ENCODE data around the gene NUP58. TPM values are rescaled to one million over a fixed set of nuclear protein-coding genes. Genes with fewer than 3 reads are reported as not detected.

NUP58 gene
- total and polyA plus RNA-seq, 9 of the 15 experiments (the other 6 are each of a cell fraction or from before 2014, with no cell fraction given) = 12.5 to 98.0 (median 42.6) TPM

- TF ChIP-seq ZNF318 (IDR thresholded peaks at IDR 0.05; ENCODE audit: borderline replicate concordance in 1 of 2, low read depth in 1 of 2) = no peak
- no peak for TF ChIP-seq NFE2L1 (tag; IDR thresholded peaks at IDR 0.05; ENCODE audit: borderline replicate concordance, low read depth)
- no peak for TF ChIP-seq ZNF124 (CRISPR knock-in tag; IDR thresholded peaks at IDR 0.05)
- TF ChIP-seq ZNF384 (IDR thresholded peaks at IDR 0.05; ENCODE audit: low read depth, low read length) = no peak
- TF ChIP-seq ZNF347 (CRISPR knock-in tag; IDR thresholded peaks at IDR 0.05; ENCODE audit: low read depth) = no peak
- TF ChIP-seq, protein P1, sequence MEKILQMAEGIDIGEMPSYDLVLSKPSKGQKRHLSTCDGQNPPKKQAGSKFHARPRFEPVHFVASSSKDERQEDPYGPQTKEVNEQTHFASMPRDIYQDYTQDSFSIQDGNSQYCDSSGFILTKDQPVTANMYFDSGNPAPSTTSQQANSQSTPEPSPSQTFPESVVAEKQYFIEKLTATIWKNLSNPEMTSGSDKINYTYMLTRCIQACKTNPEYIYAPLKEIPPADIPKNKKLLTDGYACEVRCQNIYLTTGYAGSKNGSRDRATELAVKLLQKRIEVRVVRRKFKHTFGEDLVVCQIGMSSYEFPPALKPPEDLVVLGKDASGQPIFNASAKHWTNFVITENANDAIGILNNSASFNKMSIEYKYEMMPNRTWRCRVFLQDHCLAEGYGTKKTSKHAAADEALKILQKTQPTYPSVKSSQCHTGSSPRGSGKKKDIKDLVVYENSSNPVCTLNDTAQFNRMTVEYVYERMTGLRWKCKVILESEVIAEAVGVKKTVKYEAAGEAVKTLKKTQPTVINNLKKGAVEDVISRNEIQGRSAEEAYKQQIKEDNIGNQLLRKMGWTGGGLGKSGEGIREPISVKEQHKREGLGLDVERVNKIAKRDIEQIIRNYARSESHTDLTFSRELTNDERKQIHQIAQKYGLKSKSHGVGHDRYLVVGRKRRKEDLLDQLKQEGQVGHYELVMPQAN (IDR thresholded peaks at IDR 0.05; ENCODE audit: borderline replicate concordance) = peak; percentile 17; the same call in 1 of the 2 replicates
- no peak for TF ChIP-seq ZNF121 (CRISPR knock-in tag; conservative IDR thresholded peaks at IDR 0.05)
- TF ChIP-seq, protein P2, sequence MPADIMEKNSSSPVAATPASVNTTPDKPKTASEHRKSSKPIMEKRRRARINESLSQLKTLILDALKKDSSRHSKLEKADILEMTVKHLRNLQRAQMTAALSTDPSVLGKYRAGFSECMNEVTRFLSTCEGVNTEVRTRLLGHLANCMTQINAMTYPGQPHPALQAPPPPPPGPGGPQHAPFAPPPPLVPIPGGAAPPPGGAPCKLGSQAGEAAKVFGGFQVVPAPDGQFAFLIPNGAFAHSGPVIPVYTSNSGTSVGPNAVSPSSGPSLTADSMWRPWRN (IDR thresholded peaks at IDR 0.05; ENCODE audit: low read depth) = peak; percentile 82
- TF ChIP-seq GATA2 (CRISPR knock-in tag; IDR thresholded peaks at IDR 0.05) = no peak
- TF ChIP-seq PYGO2 (tag; IDR thresholded peaks at IDR 0.05) = no peak
- TF ChIP-seq CC2D1A (IDR thresholded peaks at IDR 0.05) = peak; percentile 81; the same call in 1 of the 2 replicates
- peak; percentile 86 for TF ChIP-seq E2F3 (CRISPR knock-in tag; IDR thresholded peaks at IDR 0.05)
- TF ChIP-seq THRB (CRISPR knock-in tag; conservative IDR thresholded peaks at IDR 0.05) = no peak
- no peak for TF ChIP-seq ZNF717 (CRISPR knock-in tag; IDR thresholded peaks at IDR 0.05)
- no peak for TF ChIP-seq GATAD2A (IDR thresholded peaks at IDR 0.05)
- TF ChIP-seq BDP1 (IDR thresholded peaks at IDR 0.05; ENCODE audit: insufficient read depth, insufficient read length) = no peak
Measured at GRCh38 chr13:25301347-25302113, at the start of gene NUP58 (continued).
